Stimulated activated CD8-positive, alpha-beta memory T cell treated with anti-CD3 and anti-CD28 coated beads, Interleukin-2, amount 100 ng/mL, for 1 hour (primary cell): ENCODE data around the gene ABCA9.
"Not testable (repeated sequence)": the region's sequence is repeated elsewhere in the genome, so short reads cannot be mapped to it uniquely, and the experiment has no call there.

ENCODE experiments used
- DNase-seq, 2 donors: peaks; one replicate each; pipeline ENCODE4 v3.0.0-alpha.2; 2020; ENCODE audit warnings: low read depth in 2 of 2

ABCA9 gene

GRCh38 chr17:69030169-69030568 lies 30.6 kb downstream of the ABCA9 start:
- DNase-seq: no peak

- DNase-seq: no peak
These were observed 42.0 kb downstream of the ABCA9 start for GRCh38 chr17:69018687-69019086.

GRCh38 chr17:69018022-69018615 lies 42.6 kb downstream of the ABCA9 start:
- no peak for DNase-seq

GRCh38 chr17:69015631-69016030 lies 45.1 kb downstream of the ABCA9 start:
- DNase-seq: no peak

- DNase-seq: no peak
These were observed 47.6 kb downstream of the ABCA9 start for GRCh38 chr17:69012895-69013805.

- DNase-seq: no peak
These were observed 50.8 kb downstream of the ABCA9 start for GRCh38 chr17:69009930-69010329.

GRCh38 chr17:69004759-69005158 lies 56.0 kb downstream of the ABCA9 start:
- not testable (repeated sequence) for DNase-seq

GRCh38 chr17:68999743-69000142 lies 61.0 kb downstream of the ABCA9 start:
- not testable (repeated sequence) for DNase-seq

GRCh38 chr17:68993112-68993511 lies 67.6 kb downstream of the ABCA9 start:
- no peak for DNase-seq

GRCh38 chr17:68987966-68988365 lies 72.8 kb downstream of the ABCA9 start:
- no peak for DNase-seq

- no peak for DNase-seq
These were observed 79.4 kb downstream of the ABCA9 start for GRCh38 chr17:68981288-68981687.

GRCh38 chr17:68973098-68973846 lies 87.5 kb downstream of the ABCA9 start:
- no peak for DNase-seq

GRCh38 chr17:68972119-68972704 lies 88.5 kb downstream of the ABCA9 start:
- DNase-seq: no peak

- no peak for DNase-seq
These were observed 91.6 kb downstream of the ABCA9 start for GRCh38 chr17:68969101-68969500.

- no peak for DNase-seq
These were observed 96.8 kb downstream of the ABCA9 start for GRCh38 chr17:68963958-68964357.

GRCh38 chr17:68961214-68961882 lies 99.4 kb downstream of the ABCA9 start:
- no peak for DNase-seq

- DNase-seq: not testable (repeated sequence)
These were observed 101.6 kb downstream of the ABCA9 start for GRCh38 chr17:68959117-68959516.

- DNase-seq: no peak
These were observed 102.8 kb downstream of the ABCA9 start for GRCh38 chr17:68957944-68958343.

- no peak for DNase-seq
These were observed 105.4 kb downstream of the ABCA9 start, which contains the start of gene ABCA8 for GRCh38 chr17:68955181-68955841. Gene ABCA8, minus strand, starts transcription at chr17:68955392. Its CDS starts 13,358 bp downstream, at chr17:68942034.

- no peak for DNase-seq
These were observed 106.4 kb downstream of the ABCA9 start for GRCh38 chr17:68954146-68954896.
